ENCODE data around the gene ZNF14. TPM values are rescaled to one million over a fixed set of nuclear protein-coding genes. Genes with fewer than 3 reads are reported as not detected.

ZNF14 gene
- total and polyA plus RNA-seq, 2 of the 13 experiments (the other 11 are each of a cell fraction or from before 2014, with no cell fraction given): 1.9 to 6.2 TPM

DNA sequence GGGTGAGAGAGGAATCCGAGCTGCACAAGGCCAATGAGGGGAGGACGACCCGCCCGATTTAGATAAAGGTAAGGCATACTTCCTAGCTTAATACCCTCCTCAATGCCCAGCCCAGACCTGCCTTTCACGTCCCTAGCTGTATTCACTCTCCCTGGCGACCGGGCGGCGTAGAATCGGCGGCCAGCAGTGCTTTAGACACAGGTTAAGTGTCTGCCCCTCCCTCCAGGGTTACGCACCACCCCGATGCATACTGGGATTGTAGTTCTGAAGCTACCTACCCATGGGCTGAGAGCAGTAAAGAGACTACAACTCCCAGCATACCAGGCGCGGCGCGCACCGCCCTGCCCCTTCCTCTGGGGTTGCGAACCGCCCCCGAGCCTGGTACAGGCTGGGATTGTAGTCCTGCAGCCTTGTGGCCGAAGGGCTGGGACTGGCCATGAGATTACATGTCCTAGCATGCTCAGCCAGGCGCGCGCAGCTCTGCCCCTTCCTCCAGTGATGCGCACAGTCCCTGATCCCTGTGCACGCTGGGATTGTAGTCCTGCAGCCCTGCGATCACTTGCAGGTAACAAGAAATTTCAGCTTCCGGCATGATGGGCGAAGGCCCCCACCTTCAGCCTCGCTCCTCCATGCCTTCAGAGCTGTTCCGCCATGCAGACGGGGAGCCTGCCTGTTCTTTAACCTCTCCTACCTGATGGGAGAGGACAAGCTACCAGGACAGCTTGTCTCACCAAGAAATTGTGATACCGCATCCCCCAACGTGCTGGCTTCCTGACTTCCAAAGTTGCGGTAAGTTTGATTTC lies 43.5 kb upstream of the ZNF14 start:
- FAIRE-seq: peak; percentile 98
- H3K36me3 ChIP-seq (replicated peaks in 1 of 2; ENCODE audit: control insufficient read depth in 1 of 2, insufficient read depth in 2 of 2, low read length in 2 of 2): 0 out of 5 replicates have a peak, but pooled peaks cover 0 to 2% of the 10 kb centered on the region in 2 experiments
- peak; percentile 98 for ATAC-seq
- peak overlapping the region; percentile 87 for H3K4me2 ChIP-seq (ENCODE audit: low read depth, low read length)
- H3K9ac ChIP-seq (ENCODE audit: insufficient read depth, low read depth, low read length): peak overlapping the region; percentile 81
- DNase-seq (ENCODE audit: low spot score): peak; percentile 98
- H3K27me3 ChIP-seq (ENCODE audit: control insufficient read depth in 1 of 2, insufficient read depth in 2 of 2, low read length in 2 of 2): no peaks in the 10 kb centered on the region; a peak in 1 of 5 replicates
- H3K4me1 ChIP-seq (ENCODE audit: insufficient read depth, low read length): peaks cover 30% of the 10 kb centered on the region
- peak overlapping the region; percentile 79 to 99 (median 82) for H3K4me3 ChIP-seq (replicated peaks in 1 of 3; ENCODE audit: insufficient read depth in 1 of 3, low read depth in 2 of 3, low read length in 3 of 3)
- POLR2A ChIA-PET: interaction anchor here (0.9 to 3.8 kb wide), 14 partner anchors 13 to 889 kb away, joined by 3 to 35 read pairs (median 5); partner anchors contain the start of genes ATP13A1, GATAD2A, GMIP and NDUFA13
- in situ Hi-C loops (cut with HindIII; ENCODE audit: extremely low pct_ligation_motif_present, low pct_unique_long_range_greater_than_20kb) (no loop called here), intact Hi-C loops (cut with micrococcal nuclease; ENCODE audit: unreplicated experiment) (loop anchor here (1.0 to 5.0 kb wide), 3 partner anchors 43 to 108 kb away; partner anchors contain the start of genes ZNF101, ZNF14 and ZNF253)
- H3K27ac ChIP-seq (ENCODE audit: extremely low read length, insufficient read depth, low read length): peak overlapping the region; percentile 70
- CTCF ChIA-PET (ENCODE audit: low intra/inter-chr PET ratio, low total read pairs): no interaction called here
- no peaks in the 10 kb centered on the region for H3K9me3 ChIP-seq (ENCODE audit: low read length)
- 0% methylated on average over 14 of the region's 36 CpGs for WGBS (ENCODE audit: low lambda C conversion rate)
- H2AFZ ChIP-seq (ENCODE audit: low read length): peak overlapping the region; percentile 98
- peaks cover 11% of the 10 kb centered on the region for H3K79me2 ChIP-seq (ENCODE audit: insufficient read depth, low read length)
- BruUV-seq (replicated peaks): no TSS peak
- H4K20me1 ChIP-seq (ENCODE audit: insufficient read depth, low read length): no peaks in the 10 kb centered on the region
- TF ChIP-seq ZNF383 (CRISPR knock-in tag; IDR thresholded peaks at IDR 0.05; ENCODE audit: borderline replicate concordance): 0 out of 2 replicates have a peak, but pooled peaks have one; percentile 32
- peak; percentile 75; the same call in 1 of the 2 replicates for TF ChIP-seq ARID2 (CRISPR knock-in tag; IDR thresholded peaks at IDR 0.05; ENCODE audit: borderline replicate concordance)
- TF ChIP-seq, protein P1, sequence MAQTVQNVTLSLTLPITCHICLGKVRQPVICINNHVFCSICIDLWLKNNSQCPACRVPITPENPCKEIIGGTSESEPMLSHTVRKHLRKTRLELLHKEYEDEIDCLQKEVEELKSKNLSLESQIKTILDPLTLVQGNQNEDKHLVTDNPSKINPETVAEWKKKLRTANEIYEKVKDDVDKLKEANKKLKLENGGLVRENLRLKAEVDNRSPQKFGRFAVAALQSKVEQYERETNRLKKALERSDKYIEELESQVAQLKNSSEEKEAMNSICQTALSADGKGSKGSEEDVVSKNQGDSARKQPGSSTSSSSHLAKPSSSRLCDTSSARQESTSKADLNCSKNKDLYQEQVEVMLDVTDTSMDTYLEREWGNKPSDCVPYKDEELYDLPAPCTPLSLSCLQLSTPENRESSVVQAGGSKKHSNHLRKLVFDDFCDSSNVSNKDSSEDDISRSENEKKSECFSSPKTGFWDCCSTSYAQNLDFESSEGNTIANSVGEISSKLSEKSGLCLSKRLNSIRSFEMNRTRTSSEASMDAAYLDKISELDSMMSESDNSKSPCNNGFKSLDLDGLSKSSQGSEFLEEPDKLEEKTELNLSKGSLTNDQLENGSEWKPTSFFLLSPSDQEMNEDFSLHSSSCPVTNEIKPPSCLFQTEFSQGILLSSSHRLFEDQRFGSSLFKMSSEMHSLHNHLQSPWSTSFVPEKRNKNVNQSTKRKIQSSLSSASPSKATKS (CRISPR knock-in tag; IDR thresholded peaks at IDR 0.05): no peak
- no peak for TF ChIP-seq NFE2 (CRISPR knock-in tag; IDR thresholded peaks at IDR 0.05)
- no peak for TF ChIP-seq NFATC3 (CRISPR knock-in tag; IDR thresholded peaks at IDR 0.05)
- TF ChIP-seq TCF7 (IDR thresholded peaks at IDR 0.05; ENCODE audit: low read depth): no peak
- TF ChIP-seq KDM6A (CRISPR knock-in tag; IDR thresholded peaks at IDR 0.05; ENCODE audit: low read depth): no peak
- peak; percentile 49; the same call in 1 of the 2 replicates for TF ChIP-seq CCDC6 (CRISPR knock-in tag; IDR thresholded peaks at IDR 0.05)
- no peak; the same call in 1 of the 2 replicates for TF ChIP-seq ZNF264 (CRISPR knock-in tag; IDR thresholded peaks at IDR 0.05)
- TF ChIP-seq PHF21A (CRISPR knock-in tag; IDR thresholded peaks at IDR 0.05): peak; percentile 74
- TF ChIP-seq, protein P2, sequence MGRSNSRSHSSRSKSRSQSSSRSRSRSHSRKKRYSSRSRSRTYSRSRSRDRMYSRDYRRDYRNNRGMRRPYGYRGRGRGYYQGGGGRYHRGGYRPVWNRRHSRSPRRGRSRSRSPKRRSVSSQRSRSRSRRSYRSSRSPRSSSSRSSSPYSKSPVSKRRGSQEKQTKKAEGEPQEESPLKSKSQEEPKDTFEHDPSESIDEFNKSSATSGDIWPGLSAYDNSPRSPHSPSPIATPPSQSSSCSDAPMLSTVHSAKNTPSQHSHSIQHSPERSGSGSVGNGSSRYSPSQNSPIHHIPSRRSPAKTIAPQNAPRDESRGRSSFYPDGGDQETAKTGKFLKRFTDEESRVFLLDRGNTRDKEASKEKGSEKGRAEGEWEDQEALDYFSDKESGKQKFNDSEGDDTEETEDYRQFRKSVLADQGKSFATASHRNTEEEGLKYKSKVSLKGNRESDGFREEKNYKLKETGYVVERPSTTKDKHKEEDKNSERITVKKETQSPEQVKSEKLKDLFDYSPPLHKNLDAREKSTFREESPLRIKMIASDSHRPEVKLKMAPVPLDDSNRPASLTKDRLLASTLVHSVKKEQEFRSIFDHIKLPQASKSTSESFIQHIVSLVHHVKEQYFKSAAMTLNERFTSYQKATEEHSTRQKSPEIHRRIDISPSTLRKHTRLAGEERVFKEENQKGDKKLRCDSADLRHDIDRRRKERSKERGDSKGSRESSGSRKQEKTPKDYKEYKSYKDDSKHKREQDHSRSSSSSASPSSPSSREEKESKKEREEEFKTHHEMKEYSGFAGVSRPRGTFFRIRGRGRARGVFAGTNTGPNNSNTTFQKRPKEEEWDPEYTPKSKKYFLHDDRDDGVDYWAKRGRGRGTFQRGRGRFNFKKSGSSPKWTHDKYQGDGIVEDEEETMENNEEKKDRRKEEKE (IDR thresholded peaks at IDR 0.05): no peak
- TF ChIP-seq ZNF451 (CRISPR knock-in tag; IDR thresholded peaks at IDR 0.05): no peak
- no peak for TF ChIP-seq CHCHD3 (CRISPR knock-in tag; IDR thresholded peaks at IDR 0.05)
- 0 out of 2 replicates have a peak, but pooled peaks have one; percentile 54 for TF ChIP-seq ZNF605 (CRISPR knock-in tag; IDR thresholded peaks at IDR 0.05)
- TF ChIP-seq CEBPB (IDR thresholded peaks at IDR 0.05; ENCODE audit: borderline replicate concordance, low read depth, low read length): no peak
- TF ChIP-seq BRD4 (CRISPR knock-in tag; IDR thresholded peaks at IDR 0.05): no peak
- no peak for TF ChIP-seq ZNF558 (CRISPR knock-in tag; IDR thresholded peaks at IDR 0.05; ENCODE audit: borderline replicate concordance)
- TF ChIP-seq PPARG (CRISPR knock-in tag; conservative IDR thresholded peaks at IDR 0.05): peak; percentile 43; the same call in 1 of the 2 replicates
